Right lobe of liver (tissue), 4 donors: ENCODE results near the gene TMX2.
"Not testable (repeated sequence)": the region's sequence is repeated elsewhere in the genome, so short reads cannot be mapped to it uniquely, and the experiment has no call there.

Experiments
- POLR2A ChIP-seq: fragments of 450-650 bp; IDR thresholded peaks from one replicate; pipeline ENCODE4 v1.6.1; 2017; ENCODE audit warnings: antibody characterized with exemption, mild to moderate bottlenecking
- TF ChIP-seq, protein P1 (sequence below), 4 donors: fragments of 200-600 bp in 3 of 4; fragments of 450-650 bp in 1 of 4; IDR thresholded peaks; one replicate each; pipeline versions ENCODE4 v1.5.1 to v1.8.0; 2016 to 2022; ENCODE audit warnings: antibody characterized with exemption in 4 of 4, mild to moderate bottlenecking in 2 of 4
- donor health status: DM: no; HTN: no; CAD: no.
- donor health status: DM: no; HTN: no; CAD: no.
- donor health status: DM: no; HTN: yes; CAD: no.

DNA sequence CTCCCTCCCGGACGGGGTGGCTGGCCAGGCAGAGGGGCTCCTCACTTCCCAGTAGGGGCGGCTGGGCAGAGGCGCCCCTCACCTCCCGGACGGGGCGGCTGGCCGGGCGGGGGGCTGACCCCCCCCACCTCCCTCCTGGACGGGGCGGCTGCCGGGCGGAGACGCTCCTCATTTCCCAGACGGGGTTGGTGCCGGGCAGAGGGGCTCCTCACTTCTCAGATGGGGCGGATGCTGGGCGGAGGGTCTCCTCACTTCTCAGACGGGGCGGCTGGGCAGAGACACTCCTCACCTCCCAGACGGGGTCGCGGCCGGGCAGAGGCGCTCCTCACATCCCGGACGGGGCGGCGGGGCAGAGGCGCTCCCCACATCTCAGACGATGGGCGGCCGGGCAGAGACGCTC is 4.3 kb downstream of the TMX2 start:
- TF ChIP-seq, protein P1, sequence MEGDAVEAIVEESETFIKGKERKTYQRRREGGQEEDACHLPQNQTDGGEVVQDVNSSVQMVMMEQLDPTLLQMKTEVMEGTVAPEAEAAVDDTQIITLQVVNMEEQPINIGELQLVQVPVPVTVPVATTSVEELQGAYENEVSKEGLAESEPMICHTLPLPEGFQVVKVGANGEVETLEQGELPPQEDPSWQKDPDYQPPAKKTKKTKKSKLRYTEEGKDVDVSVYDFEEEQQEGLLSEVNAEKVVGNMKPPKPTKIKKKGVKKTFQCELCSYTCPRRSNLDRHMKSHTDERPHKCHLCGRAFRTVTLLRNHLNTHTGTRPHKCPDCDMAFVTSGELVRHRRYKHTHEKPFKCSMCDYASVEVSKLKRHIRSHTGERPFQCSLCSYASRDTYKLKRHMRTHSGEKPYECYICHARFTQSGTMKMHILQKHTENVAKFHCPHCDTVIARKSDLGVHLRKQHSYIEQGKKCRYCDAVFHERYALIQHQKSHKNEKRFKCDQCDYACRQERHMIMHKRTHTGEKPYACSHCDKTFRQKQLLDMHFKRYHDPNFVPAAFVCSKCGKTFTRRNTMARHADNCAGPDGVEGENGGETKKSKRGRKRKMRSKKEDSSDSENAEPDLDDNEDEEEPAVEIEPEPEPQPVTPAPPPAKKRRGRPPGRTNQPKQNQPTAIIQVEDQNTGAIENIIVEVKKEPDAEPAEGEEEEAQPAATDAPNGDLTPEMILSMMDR (IDR thresholded peaks at IDR 0.05), result not testable (repeated sequence)
- not testable (repeated sequence) for TF ChIP-seq POLR2A
